Cardiac muscle cell (in vitro differentiated cells and primary cell): ENCODE measurements around the gene B2M. TPM values are rescaled to one million over a fixed set of nuclear protein-coding genes. Genes with fewer than 3 reads are reported as not detected.
"Not testable (repeated sequence)": the region's sequence is repeated elsewhere in the genome, so short reads cannot be mapped to it uniquely, and the experiment has no call there.

Experiments used
- DNase-seq, 2 donors: peaks; one replicate each; pipeline versions ENCODE4 v3.0.0 to v3.0.0-alpha.2; 2010 to 2017; ENCODE audit warnings: low read depth in 1 of 2, low spot score in 1 of 2
- H3K27ac ChIP-seq: fragments of 200-600 bp; sonication (generic); 2 replicates; pipeline ENCODE4 v1.5.1; 2016
- H3K27me3 ChIP-seq: fragments of 200-600 bp; sonication (generic); 2 replicates; pipeline ENCODE4 v1.6.0; 2016; ENCODE audit warnings: control low read depth
- H3K36me3 ChIP-seq: fragments of 200-600 bp; sonication (generic); 2 replicates; pipeline ENCODE4 v1.5.1; 2016; ENCODE audit warnings: control low read depth
- H3K4me1 ChIP-seq: fragments of 200-600 bp; sonication (generic); 2 replicates; pipeline ENCODE4 v1.8.1; 2017; ENCODE audit warnings: low read depth, mild to moderate bottlenecking, mixed run types
- H3K4me3 ChIP-seq: fragments of 200-600 bp; sonication (generic); 2 replicates; pipeline ENCODE4 v1.5.1; 2016; ENCODE audit warnings: mild to moderate bottlenecking
- H3K9me3 ChIP-seq: fragments of 200-600 bp; sonication (generic); 2 replicates; pipeline ENCODE4 v1.5.1; 2017; ENCODE audit warnings: low read depth, mild to moderate bottlenecking, control low read depth
- polyA plus RNA-seq: library from polyadenylated mRNA; unstranded; fragments of >200 nt; fragmentation: Nextera tagmentation; extraction: Ambion mirVana; gene quantifications from 2 replicates; pipeline ENCODE4 v1.2.1, GENCODE V29; 2016
- total RNA-seq: library from RNA; depleted of rRNA; stranded (reverse); fragments of >200 nt; gene quantifications from 2 replicates; pipeline ENCODE4 v1.2.3, GENCODE V29; 2016
- TF ChIP-seq, protein P1 (sequence below): IDR thresholded peaks from 2 replicates; pipeline ENCODE4 v1.5.1; 2012; ENCODE audit warnings: low read depth, mild to moderate bottlenecking, low read length

The B2M gene
- total and polyA plus RNA-seq, 2 experiments from 2014 or later = 170 to 759 TPM

DNA sequence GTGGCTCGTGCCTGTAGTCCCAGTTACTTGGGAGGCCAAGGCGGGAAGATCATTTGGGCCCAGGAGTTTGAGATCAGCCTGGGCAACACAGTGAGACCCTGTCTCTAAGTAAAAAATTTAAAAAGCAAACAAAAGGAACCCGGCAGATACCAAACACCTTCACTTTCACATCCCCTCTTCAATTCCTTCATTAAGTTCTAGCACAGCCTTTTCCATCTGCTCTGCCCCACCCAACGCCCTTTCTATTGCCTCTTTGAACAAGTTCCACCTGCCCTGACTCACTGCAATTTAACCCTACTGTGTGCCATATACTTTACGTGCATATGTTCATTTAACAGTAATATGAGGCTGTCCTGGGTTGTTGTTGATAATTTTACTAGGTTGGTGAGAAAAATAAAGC is 35.4 kb upstream of the B2M start:
- H3K4me1 ChIP-seq = no peaks in the 10 kb centered on the region
- no peak overlapping the region for H3K27ac ChIP-seq
- no peak for DNase-seq
- H3K4me3 ChIP-seq = no peak overlapping the region
- TF ChIP-seq, protein P1, sequence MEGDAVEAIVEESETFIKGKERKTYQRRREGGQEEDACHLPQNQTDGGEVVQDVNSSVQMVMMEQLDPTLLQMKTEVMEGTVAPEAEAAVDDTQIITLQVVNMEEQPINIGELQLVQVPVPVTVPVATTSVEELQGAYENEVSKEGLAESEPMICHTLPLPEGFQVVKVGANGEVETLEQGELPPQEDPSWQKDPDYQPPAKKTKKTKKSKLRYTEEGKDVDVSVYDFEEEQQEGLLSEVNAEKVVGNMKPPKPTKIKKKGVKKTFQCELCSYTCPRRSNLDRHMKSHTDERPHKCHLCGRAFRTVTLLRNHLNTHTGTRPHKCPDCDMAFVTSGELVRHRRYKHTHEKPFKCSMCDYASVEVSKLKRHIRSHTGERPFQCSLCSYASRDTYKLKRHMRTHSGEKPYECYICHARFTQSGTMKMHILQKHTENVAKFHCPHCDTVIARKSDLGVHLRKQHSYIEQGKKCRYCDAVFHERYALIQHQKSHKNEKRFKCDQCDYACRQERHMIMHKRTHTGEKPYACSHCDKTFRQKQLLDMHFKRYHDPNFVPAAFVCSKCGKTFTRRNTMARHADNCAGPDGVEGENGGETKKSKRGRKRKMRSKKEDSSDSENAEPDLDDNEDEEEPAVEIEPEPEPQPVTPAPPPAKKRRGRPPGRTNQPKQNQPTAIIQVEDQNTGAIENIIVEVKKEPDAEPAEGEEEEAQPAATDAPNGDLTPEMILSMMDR = no peak
- H3K36me3 ChIP-seq = no peaks in the 10 kb centered on the region
- H3K9me3 ChIP-seq = no peaks in the 10 kb centered on the region
- no peaks in the 10 kb centered on the region for H3K27me3 ChIP-seq

DNA sequence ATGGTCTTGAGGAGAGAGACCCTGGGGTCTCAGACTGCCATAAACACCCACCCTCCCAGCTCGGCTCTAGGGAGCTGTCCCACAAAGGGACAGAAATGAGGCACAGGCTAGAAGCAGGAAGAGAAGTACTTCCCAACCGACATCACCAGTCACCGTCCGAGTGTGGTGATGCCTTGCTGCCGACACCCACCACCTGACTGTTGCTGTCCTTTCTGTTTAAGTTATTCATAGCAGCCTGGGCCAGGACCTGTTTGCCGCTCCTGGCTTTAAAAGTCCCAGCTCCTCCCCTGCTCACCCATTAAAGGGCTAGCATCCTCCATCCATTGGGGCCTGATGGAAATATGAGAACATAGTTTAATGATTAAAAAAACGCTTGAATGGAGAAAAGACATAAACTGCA is 34.6 kb upstream of the B2M start:
- Histone ChIP-seq H3K4me1 (peaks cover 2% of the 10 kb centered on the region), H3K27ac (no peak overlapping the region), H3K36me3 (no peaks in the 10 kb centered on the region), H3K27me3 (no peaks in the 10 kb centered on the region), H3K4me3 (no peak overlapping the region), H3K9me3 (no peaks in the 10 kb centered on the region)
- DNase-seq = no peak
- TF ChIP-seq, protein P1 = no peak

DNA sequence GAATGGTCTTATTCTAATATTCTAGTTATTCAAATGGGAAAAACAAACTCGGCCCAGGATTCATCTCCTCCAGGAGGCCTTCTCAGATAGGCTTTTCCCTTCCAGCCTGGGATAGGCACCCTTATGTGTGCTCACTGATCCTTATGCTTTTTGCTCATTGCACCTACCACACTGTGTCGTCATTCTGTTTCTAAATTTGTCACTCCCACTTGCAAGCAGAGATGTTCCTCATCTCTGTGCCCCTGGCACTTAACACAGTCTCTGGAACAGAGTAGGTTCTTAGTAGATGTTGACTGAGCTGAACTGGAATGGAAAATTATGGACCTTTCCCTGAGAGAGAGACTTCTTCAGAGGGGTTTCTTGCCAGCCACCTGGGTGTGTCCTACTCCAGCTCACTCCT is 29.1 kb upstream of the B2M start:
- Histone ChIP-seq H3K4me3 (no peak overlapping the region), H3K4me1 (peaks cover 26% of the 10 kb centered on the region), H3K27ac (no peak overlapping the region), H3K27me3 (no peaks in the 10 kb centered on the region), H3K9me3 (no peaks in the 10 kb centered on the region), H3K36me3 (no peaks in the 10 kb centered on the region)
- TF ChIP-seq, protein P1 = no peak
- DNase-seq = no peak

DNA sequence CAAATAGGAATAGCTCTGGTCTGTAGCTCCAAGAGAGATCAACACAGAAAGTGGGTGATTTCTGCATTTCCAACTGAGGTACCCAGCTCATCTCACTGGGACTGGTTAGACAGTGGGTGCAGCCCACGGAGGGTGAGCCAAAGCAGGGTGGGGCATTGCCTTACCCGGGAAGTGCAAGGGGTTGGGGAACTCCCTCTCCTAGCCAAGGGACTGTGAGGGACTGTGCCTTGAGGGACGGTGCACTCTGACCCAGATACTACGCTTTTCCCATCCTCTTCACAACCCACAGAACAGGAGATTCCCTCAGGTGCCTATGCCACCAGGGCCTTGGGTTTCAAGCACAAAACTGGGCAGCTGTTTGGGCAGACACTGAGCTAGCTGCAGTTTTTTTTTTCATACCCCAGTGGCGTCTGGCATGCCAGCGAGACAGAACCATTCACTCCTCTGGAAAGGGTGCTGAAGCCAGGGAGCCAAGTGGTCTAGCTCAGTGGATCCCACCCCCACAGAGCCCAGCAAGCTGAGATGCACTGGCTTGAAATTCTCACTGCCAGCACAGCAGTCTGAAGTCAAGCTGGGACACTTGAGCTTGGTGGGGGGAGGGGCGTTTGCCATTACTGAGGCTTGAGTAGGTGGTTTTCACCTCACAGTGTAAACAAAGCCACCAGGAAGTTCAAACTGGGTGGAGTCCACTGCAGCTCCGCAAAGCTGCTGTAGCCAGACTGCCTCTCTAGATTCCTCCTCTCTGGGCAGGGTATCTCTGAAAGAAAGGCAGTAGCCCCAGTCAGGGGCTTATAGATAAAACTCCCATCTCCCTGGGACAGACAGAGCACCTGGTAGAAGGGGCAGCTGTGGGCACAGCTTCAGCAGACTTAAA is 28.3 kb upstream of the B2M start:
- not testable (repeated sequence) for H3K4me3 ChIP-seq, H3K27me3 ChIP-seq, H3K9me3 ChIP-seq, H3K36me3 ChIP-seq
- peak; percentile 10 to 64 for DNase-seq
- Histone ChIP-seq H3K27ac (peak overlapping the region; percentile 2), H3K4me1 (peaks cover 26% of the 10 kb centered on the region)

DNA sequence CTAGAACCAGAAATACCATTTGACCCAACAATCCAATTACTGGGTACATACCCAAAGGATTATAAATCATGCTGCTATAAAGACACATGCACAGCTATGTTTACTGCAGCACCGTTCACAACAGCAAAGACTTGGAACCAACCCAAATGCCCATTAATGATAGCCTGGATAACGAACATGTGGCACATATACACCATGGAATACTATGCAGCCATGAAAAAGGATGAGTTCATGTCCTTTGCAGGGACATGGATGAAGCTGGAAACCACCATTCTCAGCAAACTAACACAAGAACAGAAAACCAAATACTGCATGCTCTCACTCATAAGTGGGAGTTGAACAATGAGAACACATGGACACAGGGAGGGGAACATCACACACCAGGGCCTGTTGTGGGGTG is 22.0 kb upstream of the B2M start:
- H3K27me3 ChIP-seq, H3K4me3 ChIP-seq, H3K9me3 ChIP-seq, H3K27ac ChIP-seq, DNase-seq, H3K4me1 ChIP-seq, H3K36me3 ChIP-seq: not testable (repeated sequence)

DNA sequence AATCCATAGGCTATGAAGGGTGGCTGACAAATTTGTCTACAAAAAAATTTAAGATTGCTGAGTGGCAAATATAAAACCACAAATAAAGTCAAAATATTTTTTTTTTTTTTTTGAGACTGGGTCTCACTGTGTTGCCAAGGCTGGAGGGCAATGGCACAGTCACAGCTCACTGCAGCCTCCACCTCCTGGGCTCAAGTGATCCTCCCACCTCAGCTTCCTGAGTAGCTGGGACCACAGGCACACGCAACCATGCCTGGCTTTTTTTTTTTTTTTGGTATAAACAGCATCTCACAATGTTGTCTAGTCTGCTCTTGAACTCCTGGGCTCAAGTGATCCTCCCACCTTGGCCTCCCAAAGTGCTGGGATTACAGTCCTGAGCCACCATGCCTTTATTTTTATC is 21.1 kb upstream of the B2M start:
- not testable (repeated sequence) for H3K9me3 ChIP-seq, H3K27me3 ChIP-seq, DNase-seq, H3K27ac ChIP-seq, H3K36me3 ChIP-seq, H3K4me3 ChIP-seq, H3K4me1 ChIP-seq

DNA sequence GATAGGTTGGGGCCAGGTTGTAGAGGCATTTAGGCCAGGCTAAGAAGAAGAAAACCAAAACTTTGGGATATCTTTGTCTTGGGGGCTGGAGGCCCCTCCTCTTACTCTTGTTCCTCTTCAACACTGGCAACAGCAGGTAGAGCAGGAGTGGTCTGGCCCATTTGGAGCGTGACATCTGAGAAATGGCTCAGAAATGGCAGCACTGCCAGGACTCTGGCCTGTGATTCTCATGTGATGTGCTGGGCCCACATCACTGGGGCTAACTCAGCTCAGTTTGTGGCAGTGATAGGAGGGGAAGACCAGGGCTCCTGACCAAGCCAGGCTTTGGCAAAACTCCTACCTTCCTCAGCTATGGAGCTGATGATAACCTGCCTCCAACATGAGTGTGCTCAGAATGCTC is 18.7 kb upstream of the B2M start:
- Histone ChIP-seq H3K4me1 (no peaks in the 10 kb centered on the region), H3K27me3 (no peaks in the 10 kb centered on the region), H3K4me3 (no peak overlapping the region), H3K36me3 (no peaks in the 10 kb centered on the region), H3K27ac (no peak overlapping the region), H3K9me3 (no peaks in the 10 kb centered on the region)
- TF ChIP-seq, protein P1 = no peak
- DNase-seq = no peak
